Measurements from ENCODE around the gene FRMD4A.

DNA sequence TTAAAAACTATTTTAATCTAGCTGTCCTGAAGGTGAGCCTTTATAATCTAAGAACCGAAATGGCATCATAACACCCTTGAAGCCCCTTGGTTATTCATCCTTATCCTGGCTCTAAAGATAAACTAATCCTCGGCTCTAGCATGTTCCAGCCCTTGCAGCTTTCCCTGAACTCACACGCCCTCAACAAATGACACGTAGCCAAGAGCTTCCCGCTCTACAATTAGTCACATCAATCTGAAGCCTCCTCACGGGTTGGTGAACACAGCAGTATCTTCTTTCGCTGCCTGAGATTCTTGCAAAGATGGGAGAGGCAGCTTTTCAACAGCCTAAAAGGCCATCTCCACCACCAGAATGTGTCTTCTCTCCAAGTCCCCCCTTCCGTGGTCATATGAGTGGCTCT lies 4.1 kb downstream of the FRMD4A start:
- TF ChIP-seq, protein P1, sequence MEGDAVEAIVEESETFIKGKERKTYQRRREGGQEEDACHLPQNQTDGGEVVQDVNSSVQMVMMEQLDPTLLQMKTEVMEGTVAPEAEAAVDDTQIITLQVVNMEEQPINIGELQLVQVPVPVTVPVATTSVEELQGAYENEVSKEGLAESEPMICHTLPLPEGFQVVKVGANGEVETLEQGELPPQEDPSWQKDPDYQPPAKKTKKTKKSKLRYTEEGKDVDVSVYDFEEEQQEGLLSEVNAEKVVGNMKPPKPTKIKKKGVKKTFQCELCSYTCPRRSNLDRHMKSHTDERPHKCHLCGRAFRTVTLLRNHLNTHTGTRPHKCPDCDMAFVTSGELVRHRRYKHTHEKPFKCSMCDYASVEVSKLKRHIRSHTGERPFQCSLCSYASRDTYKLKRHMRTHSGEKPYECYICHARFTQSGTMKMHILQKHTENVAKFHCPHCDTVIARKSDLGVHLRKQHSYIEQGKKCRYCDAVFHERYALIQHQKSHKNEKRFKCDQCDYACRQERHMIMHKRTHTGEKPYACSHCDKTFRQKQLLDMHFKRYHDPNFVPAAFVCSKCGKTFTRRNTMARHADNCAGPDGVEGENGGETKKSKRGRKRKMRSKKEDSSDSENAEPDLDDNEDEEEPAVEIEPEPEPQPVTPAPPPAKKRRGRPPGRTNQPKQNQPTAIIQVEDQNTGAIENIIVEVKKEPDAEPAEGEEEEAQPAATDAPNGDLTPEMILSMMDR (IDR thresholded peaks at IDR 0.05; ENCODE audit: low read depth, low read length): no peak
- TF ChIP-seq POLR2A (IDR thresholded peaks at IDR 0.05; ENCODE audit: extremely low read depth, insufficient read length) (no peak), MYC (IDR thresholded peaks at IDR 0.05; ENCODE audit: low read depth, low read length) (no peak)
- TF ChIP-seq, protein P2, sequence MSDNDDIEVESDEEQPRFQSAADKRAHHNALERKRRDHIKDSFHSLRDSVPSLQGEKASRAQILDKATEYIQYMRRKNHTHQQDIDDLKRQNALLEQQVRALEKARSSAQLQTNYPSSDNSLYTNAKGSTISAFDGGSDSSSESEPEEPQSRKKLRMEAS (IDR thresholded peaks at IDR 0.05; ENCODE audit: low read depth, low read length): no peak

Data from NB4 (cell line).